Putamen (tissue), 1 donor: Measurements from ENCODE around the gene CLDN5.
"Not testable (repeated sequence)": the region's sequence is repeated elsewhere in the genome, so short reads cannot be mapped to it uniquely, and the experiment has no call there.

Experiments used
- DNase-seq: peaks from one replicate; pipeline ENCODE4 v3.0.0-alpha.2; 2016; ENCODE audit warnings: low spot score

The CLDN5 gene

GRCh38 chr22:19548427-19548826, 24.2 kb upstream of the CLDN5 start:
- DNase-seq: not testable (repeated sequence)

DNA sequence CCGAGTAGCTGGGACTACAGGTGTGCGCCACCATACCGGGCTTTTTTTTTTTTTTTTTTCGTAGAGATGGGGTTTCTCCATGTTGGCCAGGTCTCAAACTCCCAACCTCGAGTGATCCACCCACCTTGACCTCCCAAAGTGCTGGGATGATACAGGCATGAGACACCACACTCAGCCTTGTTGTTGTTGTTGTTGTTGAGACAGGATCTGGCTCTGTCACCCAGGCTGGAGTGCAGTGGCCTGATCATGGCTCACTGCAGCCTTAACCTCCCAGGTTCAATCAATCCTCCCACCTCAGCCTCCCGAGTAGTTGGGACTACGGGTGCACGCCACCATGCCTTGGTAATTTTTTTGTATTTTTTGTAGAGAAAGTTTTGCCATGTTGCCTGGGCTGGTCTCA, 23.4 kb upstream of the CLDN5 start:
- no peak for DNase-seq

DNA sequence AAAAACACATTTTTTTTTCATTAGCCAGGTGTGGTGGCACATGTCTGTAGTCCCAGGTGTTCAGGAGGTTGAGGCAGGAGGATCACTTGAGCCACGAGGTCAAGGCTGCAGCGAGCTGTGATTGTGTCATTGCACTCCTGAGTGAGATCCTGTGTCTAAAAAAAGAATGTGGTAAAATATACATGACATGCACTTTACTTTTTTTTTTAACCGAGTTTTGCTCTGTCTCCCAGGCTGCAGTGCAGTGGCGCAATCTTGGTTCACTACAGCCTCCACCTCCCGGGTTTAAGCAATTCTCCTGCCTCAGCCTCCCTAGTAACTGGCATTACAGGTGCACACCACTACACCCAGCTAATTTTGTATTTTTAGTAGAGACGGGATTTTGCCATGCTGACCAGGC, 22.5 kb upstream of the CLDN5 start:
- DNase-seq: no peak

DNA sequence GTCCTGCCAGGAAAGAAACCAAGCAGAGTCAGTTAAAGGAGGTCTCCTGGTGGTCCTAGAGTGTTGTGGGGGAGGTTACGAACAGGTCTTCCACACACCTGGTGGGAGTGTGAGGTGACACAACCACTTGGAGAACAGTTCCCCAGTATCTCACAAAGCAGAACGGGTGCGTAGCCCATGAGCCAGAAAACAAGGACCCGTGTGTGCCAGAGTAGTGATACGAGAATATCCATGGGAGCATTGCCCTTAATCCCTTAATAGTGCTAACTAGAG, 21.7 kb upstream of the CLDN5 start:
- DNase-seq: no peak

DNA sequence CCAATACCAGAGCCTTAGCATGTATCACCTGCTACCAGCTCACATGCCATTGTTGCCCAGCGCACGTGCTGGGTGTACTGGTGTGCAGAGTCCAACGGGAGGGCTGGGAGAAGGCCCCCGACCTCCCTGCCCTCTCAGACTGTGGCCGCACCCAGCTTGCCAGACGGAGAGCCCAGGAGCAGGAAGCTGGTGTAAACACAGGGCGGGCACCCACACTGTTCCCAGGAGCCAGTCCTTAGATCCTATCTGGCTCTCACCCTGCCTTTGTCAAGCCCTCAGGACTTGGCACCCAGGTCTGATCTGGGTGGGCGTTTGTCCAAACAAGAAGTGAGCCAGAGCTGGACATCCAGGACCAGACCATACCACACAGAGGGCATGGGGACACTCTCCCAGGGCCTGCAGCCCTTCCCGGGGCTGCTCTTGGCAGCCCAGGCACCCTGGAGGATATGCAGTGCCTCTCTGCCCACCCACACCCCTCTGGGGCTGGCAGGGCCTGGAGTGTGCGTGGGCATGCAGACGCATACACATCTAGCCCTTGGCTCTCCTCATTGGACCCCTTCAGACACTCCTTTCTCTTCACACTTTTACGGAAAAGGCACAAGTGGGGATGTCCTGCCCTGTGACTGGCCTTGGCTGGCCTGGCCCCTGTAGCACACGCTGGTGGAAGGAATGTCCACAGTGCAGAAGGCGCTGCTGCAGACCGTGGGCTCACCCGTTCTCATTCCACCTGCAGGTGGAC, 19.9 kb upstream of the CLDN5 start:
- DNase-seq: no peak

DNA sequence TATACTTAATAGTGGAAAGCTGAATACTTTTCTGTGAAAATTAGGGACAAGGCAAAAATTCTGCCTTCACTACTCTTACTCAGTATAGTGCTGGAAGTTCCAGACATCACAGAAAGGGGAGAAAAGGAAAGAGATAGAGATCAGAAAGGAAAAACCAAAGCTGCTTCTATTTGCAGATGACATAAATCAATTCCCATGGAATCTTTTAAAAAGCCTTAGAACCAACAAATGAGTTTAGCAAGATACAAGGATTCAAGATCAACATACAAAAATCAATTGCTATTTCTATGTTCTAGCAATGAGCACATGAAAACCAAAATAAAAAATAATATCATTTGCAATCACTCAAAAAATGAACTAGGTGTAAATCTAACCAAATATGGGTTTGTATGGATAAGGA, 16.2 kb upstream of the CLDN5 start:
- no peak for DNase-seq

DNA sequence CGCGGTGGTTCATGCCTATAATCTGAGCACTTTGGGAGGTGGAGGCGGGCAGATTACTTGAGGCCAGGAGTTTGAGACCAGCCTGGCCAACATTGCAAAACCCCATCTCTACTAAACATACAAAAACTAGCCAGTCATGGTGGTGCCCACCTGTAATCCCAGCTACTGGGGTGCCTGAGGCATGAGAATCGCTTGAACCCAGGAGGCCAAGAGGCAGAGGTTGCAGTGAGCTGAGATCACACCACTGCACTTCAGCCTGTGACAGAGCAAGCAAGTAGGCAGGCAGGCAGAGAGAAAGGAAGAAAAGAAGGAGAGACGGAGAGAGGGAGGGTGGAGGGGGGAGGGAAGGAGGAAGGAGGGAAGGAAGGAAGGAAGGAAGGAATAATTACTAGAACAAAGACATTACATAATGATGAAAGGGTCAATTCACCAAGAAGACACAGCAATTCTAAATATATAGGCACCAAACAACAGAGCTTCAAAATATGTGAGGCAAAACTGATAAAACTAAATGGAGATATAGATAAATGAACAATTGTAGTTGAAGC, 13.8 kb upstream of the CLDN5 start:
- no peak for DNase-seq

GRCh38 chr22:19536564-19536963, 12.4 kb upstream of the CLDN5 start:
- no peak for DNase-seq

- DNase-seq: no peak
These were observed 10.8 kb upstream of the CLDN5 start for GRCh38 chr22:19535001-19535400.

DNA sequence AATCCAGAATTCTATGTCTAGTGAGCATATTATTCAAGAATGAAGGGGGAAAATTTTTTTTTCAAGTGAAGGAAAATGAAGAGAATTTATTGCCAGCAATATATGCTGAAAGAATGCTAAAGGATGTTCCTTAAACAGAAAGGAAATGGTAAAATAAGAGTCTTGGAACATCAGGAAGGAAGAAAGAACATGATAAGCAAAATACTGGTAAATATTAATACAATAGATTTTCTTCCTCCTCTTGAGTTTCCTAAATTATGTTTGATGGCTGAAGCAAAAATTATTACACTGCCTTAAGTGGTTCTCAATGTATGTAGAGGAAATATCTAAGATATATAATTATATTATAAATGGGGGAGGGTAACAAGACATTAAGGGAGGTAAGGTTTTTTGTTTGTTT, 9.6 kb upstream of the CLDN5 start:
- DNase-seq: no peak

DNA sequence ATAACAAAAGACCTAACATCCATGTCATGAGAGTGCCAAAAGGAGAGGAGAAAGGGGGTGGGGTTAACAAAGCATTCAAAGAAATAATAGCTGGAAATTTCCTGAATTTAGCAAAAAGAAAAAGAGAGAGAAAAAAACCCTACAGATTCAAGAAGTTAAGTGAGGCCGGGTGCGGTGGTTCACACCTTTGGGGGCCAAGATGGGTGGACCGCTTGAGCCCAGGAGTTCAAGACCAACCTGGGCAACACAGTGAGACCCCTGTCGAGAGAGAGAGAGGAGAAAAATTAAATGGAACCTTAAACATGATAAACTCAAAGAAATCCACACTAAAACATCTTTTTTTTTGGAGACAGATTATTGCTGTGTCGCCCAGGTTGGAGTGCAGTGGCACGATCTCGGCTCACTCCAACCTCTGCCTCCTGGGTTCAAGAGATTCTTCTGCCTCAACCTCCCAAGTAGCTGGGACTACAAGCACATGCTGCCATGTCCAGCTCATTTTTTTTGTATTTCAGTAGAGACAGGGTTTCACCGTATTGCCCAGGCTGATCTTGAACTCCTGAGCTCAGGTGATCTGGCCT, 8.9 kb upstream of the CLDN5 start:
- no peak for DNase-seq

DNA sequence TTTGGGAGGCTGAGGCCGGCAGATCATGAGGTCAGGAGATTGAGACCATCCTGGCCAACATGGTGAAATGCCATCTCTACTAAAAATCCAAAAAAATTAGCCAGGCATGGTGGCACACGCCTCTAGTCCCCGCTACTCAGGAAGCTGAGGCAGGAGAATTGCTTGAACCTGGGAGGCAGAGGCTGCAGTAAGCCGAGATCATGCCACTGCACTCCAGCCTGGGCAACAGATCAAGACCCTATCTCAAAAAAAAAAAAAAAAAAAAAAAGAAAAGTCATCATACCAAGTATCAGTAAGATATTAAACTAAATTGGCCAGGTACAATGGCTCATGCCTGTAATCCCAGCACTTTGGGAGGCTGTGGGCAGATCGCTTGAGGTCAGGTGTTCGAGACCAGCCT, 7.1 kb upstream of the CLDN5 start:
- DNase-seq: not testable (repeated sequence)

DNA sequence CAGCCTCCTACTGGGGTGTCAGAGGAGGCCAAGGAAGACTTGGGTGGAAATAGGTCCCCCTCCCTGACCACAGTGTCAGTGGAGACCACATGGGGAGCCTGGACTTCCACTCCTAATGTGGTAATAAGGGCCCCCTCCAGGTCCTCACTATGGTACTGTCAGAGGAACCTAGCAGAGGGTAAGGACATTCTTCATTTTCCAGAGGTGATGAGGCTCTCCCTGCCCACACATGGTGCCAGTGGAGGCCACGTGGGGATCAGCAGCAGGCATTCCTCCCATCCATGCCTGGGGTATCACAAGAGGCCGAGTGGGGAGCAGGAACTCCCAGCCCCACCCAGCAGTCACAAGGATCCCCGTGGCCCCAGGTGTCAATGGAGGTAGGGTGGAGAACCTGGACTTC, 6.5 kb upstream of the CLDN5 start:
- DNase-seq: no peak

DNA sequence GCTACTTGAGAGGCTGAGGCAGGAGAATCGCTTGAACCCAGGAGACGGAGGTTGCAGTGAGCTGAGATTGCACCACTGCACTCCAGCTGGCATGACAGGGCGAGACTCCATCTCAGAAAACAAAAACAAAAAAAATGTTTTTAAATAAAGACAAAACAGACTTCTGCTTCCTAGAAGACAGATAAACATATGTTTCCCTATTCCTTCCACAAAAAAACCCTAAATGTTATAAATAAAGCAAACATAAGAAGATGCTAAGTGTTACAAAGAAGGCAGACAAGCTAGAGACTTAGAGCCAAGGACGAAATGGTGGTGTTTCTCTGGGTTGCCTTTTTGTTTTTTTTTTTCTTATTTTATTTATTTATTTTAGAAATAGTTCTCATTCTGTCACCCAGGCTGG, 5.6 kb upstream of the CLDN5 start:
- no peak for DNase-seq

- no peak for DNase-seq
These were observed 3.7 kb upstream of the CLDN5 start for GRCh38 chr22:19527861-19528417.

GRCh38 chr22:19527321-19527721, 3.1 kb upstream of the CLDN5 start:
- no peak for DNase-seq

GRCh38 chr22:19526702-19527111, 2.5 kb upstream of the CLDN5 start:
- DNase-seq: no peak

GRCh38 chr22:19526076-19526701, 2.0 kb upstream of the CLDN5 start:
- DNase-seq: no peak

DNA sequence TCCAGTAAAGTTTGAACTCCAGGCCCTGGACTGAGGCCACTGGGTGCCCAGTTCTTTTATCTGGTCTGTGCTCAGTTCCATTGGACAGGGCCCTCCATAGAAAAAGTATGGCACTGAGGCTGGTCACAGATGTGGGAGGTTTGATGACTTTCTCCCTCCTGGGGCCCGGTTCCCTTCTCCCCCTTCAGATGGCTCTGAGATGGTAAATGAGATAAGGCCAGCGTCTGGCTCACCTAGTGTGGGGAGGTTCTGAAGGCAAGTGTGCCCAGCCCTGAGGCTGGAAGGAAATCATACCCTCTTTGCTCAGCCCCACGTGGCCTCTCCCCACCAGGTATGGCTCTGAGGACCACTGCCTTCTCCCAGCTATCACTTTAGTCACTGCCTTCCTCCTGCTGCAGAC, 1.5 kb upstream of the CLDN5 start:
- no peak for DNase-seq

DNA sequence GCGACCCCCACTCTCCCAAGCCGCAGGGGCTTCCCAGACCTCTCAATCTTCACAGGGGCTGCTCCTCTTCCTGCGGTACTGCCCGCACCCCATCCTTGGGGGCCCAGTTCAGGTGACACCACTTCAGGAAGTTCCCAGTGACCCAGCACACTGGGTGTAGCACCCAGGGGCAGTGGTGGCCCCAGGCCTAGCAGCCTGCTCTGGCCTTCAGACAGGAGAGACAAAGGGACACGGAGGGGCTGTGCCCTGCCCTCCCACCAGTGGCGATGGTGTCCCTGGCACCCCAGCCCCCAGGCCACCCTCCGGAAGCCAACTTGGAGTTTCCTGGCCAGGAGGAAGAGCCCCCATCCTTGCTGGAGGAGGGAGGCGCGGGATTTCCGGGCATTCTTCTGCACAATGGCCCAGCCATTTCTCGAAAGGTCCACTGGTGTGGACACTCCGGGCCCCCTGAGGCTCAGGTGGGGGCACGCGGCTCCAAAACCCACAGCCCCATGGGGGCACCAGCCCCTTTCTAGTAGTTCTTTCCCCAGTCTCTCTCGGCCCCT, 978 bp upstream of the CLDN5 start:
- no peak for DNase-seq

DNA sequence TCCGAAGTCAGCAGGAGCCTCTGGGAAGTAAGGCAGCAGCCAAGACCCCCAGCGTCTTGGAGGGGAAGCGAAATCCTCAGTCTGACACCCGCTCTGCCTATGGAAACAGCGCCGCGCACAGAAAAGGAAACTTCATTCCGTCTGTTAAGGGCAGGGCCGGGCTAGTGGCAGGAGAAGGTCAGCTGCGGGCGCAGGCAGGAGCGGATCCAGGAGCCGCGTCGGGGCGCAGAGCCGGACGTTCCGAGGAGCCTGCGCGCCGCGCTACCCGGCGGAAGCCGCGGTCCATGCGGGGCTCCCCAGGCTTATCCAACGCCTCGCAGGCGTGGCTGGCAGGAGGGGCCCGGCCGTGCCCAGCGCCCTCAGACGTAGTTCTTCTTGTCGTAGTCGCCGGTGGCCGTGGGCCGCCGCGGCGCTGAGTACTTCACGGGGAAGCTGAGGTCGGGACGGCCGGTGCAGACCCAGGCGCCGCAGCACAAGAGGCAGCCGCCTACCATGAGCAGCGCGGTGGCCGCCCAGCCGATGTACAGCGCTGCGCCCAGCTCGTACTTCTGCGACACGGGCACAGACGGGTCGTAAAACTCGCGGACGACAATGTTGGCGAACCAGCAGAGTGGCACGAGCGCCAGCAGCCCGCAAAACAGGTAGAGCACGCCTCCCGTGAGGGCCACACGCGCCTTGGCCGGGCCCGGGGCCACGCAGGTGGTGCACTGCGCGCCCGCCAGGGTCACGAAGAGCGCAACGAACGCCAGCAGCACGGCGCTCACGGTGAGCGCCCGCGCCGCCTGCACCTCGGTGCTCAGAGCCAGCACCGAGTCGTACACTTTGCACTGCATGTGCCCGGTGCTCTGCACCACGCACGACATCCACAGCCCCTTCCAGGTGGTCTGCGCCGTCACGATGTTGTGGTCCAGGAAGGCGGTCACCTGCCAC, 705 bp downstream of the CLDN5 start:
- DNase-seq: no peak

DNA sequence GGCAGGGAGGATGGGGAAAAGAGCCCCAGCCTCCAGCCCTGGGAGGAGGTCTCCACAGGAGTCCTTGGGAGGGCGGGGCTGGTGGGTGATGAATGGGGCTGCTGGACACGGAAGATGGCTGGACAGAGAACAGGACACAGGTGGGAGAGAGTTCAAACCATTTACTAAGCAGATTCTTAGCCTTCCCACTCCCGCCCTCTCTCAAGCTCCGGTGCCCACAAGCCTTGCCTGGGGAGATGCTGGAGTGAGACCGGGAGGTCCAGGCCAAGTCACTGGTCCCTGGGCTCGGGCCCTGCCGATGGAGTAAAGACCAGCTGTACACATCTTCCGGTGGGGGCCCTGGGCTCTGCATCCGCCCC, 1.4 kb downstream of the CLDN5 start:
- no peak for DNase-seq
